IMR-90 (cell line): ENCODE results near the gene SKIC3. TPM values are rescaled to one million over a fixed set of nuclear protein-coding genes. Genes with fewer than 3 reads are reported as not detected.

Source experiments
- ATAC-seq: fragments of 200-7000 bp; cut with Tn5 transposase; 2 replicates; pipeline ENCODE4 v1.9.1; 2020; ENCODE audit warnings: low read depth, mild to moderate bottlenecking, moderate library complexity
- BruUV-seq: library from RNA; stranded (reverse); fragments of 400-500 nt; replicated peaks from 2 replicates; lab custom pipeline; 2021; lab: Mats Ljungman, UMichigan
- CTCF ChIA-PET: fragments of 300-600 bp; formaldehyde crosslinking; extraction: SDS; loops from one replicate; lab custom pipeline; 2021; ENCODE audit warnings: antibody characterized with exemption; lab: Yijun Ruan, JAX
- POLR2A ChIA-PET: fragments of 300-600 bp; sonication (Branson Sonifier 250); formaldehyde crosslinking; loops from one replicate; lab custom pipeline; 2022; ENCODE audit warnings: antibody characterized with exemption; ENCODE audit not compliant: unreplicated experiment; lab: Charles Lee
- DNase-seq: peaks from one replicate; pipeline ENCODE4 v3.0.0; 2013
- H2AFZ ChIP-seq: replicated peaks from 2 replicates; pipeline ENCODE3; 2013; ENCODE audit warnings: low read length, mild to moderate bottlenecking; ENCODE audit not compliant: poor library complexity
- H2AK5ac ChIP-seq: 2 replicates; pipeline ENCODE4 v1.6.1; 2013; ENCODE audit warnings: low read depth, low read length, inconsistent platforms
- H2AK9ac ChIP-seq: replicated peaks from 2 replicates; pipeline ENCODE3; 2013; ENCODE audit warnings: mild to moderate bottlenecking, low read depth, low read length, moderate library complexity; ENCODE audit not compliant: poor library complexity
- H2BK120ac ChIP-seq: 2 replicates; pipeline ENCODE4 v1.6.1; 2013; ENCODE audit warnings: low read depth, low read length, inconsistent platforms
- H2BK15ac ChIP-seq: 3 replicates; pipeline ENCODE4 v1.6.1; 2013; ENCODE audit warnings: low read depth, low read length, inconsistent platforms
- H2BK20ac ChIP-seq: 2 replicates; pipeline ENCODE4 v1.6.1; 2013; ENCODE audit warnings: low read depth, mild to moderate bottlenecking, inconsistent platforms, low read length, moderate library complexity
- H2BK5ac ChIP-seq: 2 replicates; pipeline ENCODE4 v1.6.1; 2013; ENCODE audit warnings: mild to moderate bottlenecking, low read depth, low read length, inconsistent platforms; ENCODE audit not compliant: poor library complexity, severe bottlenecking
- H3K14ac ChIP-seq: replicated peaks from 2 replicates; pipeline ENCODE4 v1.6.1; 2013; ENCODE audit warnings: low read depth, low read length, inconsistent platforms
- H3K18ac ChIP-seq: 2 replicates; pipeline ENCODE4 v1.6.1; 2013; ENCODE audit warnings: low read depth, low read length, control low read depth
- H3K23ac ChIP-seq: 2 replicates; pipeline ENCODE4 v1.6.1; 2013; ENCODE audit warnings: low read depth, low read length, inconsistent platforms
- H3K27ac ChIP-seq: 2 replicates; pipeline ENCODE4 v1.5.1; 2013; ENCODE audit warnings: mild to moderate bottlenecking, control low read depth, low read length; ENCODE audit not compliant: insufficient read depth
- H3K27me3 ChIP-seq: 2 replicates; pipeline ENCODE4 v1.6.1; 2013; ENCODE audit warnings: low read length; ENCODE audit not compliant: control insufficient read depth, insufficient read depth
- H3K36me3 ChIP-seq: 2 replicates; pipeline ENCODE4 v1.6.1; 2013; ENCODE audit warnings: low read length, mixed read lengths; ENCODE audit not compliant: control insufficient read depth, insufficient read depth
- H3K4ac ChIP-seq: 2 replicates; pipeline ENCODE4 v1.6.1; 2013; ENCODE audit warnings: low read depth, low read length, inconsistent platforms
- H3K4me1 ChIP-seq: 2 replicates; pipeline ENCODE4 v1.6.1; 2013; ENCODE audit warnings: low read length, mixed read lengths; ENCODE audit not compliant: control insufficient read depth, insufficient read depth
- H3K4me2 ChIP-seq: 2 replicates; pipeline ENCODE4 v1.6.1; 2013; ENCODE audit warnings: low read depth, mild to moderate bottlenecking, control low read depth, low read length, moderate library complexity
- H3K4me3 ChIP-seq: 2 replicates; pipeline ENCODE4 v1.5.1; 2013; ENCODE audit warnings: low read depth, mild to moderate bottlenecking, control low read depth, low read length, moderate library complexity; ENCODE audit not compliant: insufficient read depth
- H3K56ac ChIP-seq: 2 replicates; pipeline ENCODE4 v1.6.1; 2013; ENCODE audit warnings: low read length, inconsistent platforms; ENCODE audit not compliant: insufficient read depth; ENCODE audit errors: extremely low read depth
- H3K79me1 ChIP-seq, 2 experiments: 2 replicates each; pipeline ENCODE4 v1.6.1; 2013; ENCODE audit warnings: low read length in 2 of 2, inconsistent platforms in 1 of 2, low read depth in 1 of 2
- H3K9ac ChIP-seq: 2 replicates; pipeline ENCODE4 v1.6.1; 2013; ENCODE audit warnings: low read depth, low read length, control low read depth
- H3K9me1 ChIP-seq: 2 replicates; pipeline ENCODE4 v1.6.1; 2013; ENCODE audit warnings: low read length, inconsistent platforms; ENCODE audit not compliant: insufficient read depth
- H3K9me3 ChIP-seq: 2 replicates; pipeline ENCODE4 v1.6.1; 2013; ENCODE audit warnings: low read length; ENCODE audit not compliant: control insufficient read depth, insufficient read depth
- H4K20me1 ChIP-seq: 2 replicates; pipeline ENCODE4 v1.6.1; 2013; ENCODE audit warnings: low read length, inconsistent platforms; ENCODE audit not compliant: insufficient read depth
- H4K5ac ChIP-seq: 2 replicates; pipeline ENCODE4 v1.6.1; 2013; ENCODE audit warnings: mild to moderate bottlenecking, low read depth, low read length, control low read depth
- H4K8ac ChIP-seq, 2 experiments: 2 replicates each; pipeline ENCODE4 v1.6.1; 2013; ENCODE audit warnings: low read depth in 2 of 2, low read length in 2 of 2, control low read depth in 1 of 2, inconsistent platforms in 1 of 2
- H4K91ac ChIP-seq: 2 replicates; pipeline ENCODE4 v1.6.1; 2013; ENCODE audit warnings: low read depth, low read length, inconsistent platforms; ENCODE audit not compliant: insufficient read depth
- MXI1 ChIP-seq: IDR thresholded peaks from 2 replicates; pipeline ENCODE4 v1.6.1; 2012; ENCODE audit warnings: low read depth, mild to moderate bottlenecking, low read length, moderate library complexity, borderline replicate concordance
- RCOR1 ChIP-seq: IDR thresholded peaks from 2 replicates; pipeline ENCODE4 v1.6.1; 2012; ENCODE audit warnings: mild to moderate bottlenecking, low read length, improper control_type of control experiment; ENCODE audit not compliant: insufficient replicate concordance
- USF2 ChIP-seq: fragments of 150-350 bp; IDR thresholded peaks from 2 replicates; pipeline ENCODE4 v1.6.1; 2017; ENCODE audit warnings: mild to moderate bottlenecking, antibody characterized with exemption, low read length, low read depth
- WGBS, 2 experiments: methylation state at CpG; one replicate each; pipeline versions ENCODE4 v1.1.5 to v1.1.7; 2013; ENCODE audit warnings: missing lambda C conversion rate in 2 of 2; ENCODE audit not compliant: insufficient read length in 1 of 2; ENCODE audit errors: extremely low coverage in 2 of 2; 5-methylcytosine and 5-hydroxymethylcytosine counted together
- dilution Hi-C: fragments of 300-500 bp; cut with HindIII; formaldehyde crosslinking; loops from one replicate; pipeline ENCODE4 v1.14.3; 2018; ENCODE audit warnings: low sequenced_read_pairs; ENCODE audit not compliant: unreplicated experiment
- in situ Hi-C: fragments of 300-500 bp; cut with MboI; formaldehyde crosslinking; loops from 3 replicates; pipeline ENCODE4 v1.14.3; 2019; ENCODE audit warnings: low sequenced_read_pairs, inconsistent platforms, mixed read lengths
- intact Hi-C: fragments of 100-400 bp; cut with micrococcal nuclease; formaldehyde crosslinking; loops from 2 replicates; pipeline ENCODE4 v1.10.0; 2022
- polyA plus RNA-seq, 3 experiments: library from polyadenylated mRNA; depleted of rRNA; stranded (reverse); fragments of >200 nt; gene quantifications; 2 replicates each; pipeline ENCODE4 v1.2.3, GENCODE V29; 2012; ENCODE audit warnings: low replicate concordance in 1 of 3
- total RNA-seq: library from RNA; depleted of rRNA; stranded (reverse); fragments of >200 nt; gene quantifications from 2 replicates; pipeline ENCODE4 v1.2.3, GENCODE V29; 2012

Gene SKIC3
- total and polyA plus RNA-seq, 2 of the 4 experiments (the other 2 are of a cell fraction) = 47.1 to 145 TPM

GRCh38 chr5:95520206-95520605 lies 34.6 kb downstream of the SKIC3 start:
- Histone ChIP-seq H2BK20ac (no peak overlapping the region), H3K18ac (no peak overlapping the region), H3K4me1 (no peaks in the 10 kb centered on the region), H3K36me3 (peaks cover 13% of the 10 kb centered on the region), H3K27me3 (no peaks in the 10 kb centered on the region), H3K79me1 (peaks cover 0 to 7% of the 10 kb centered on the region in 2 experiments; a peak in 2 of 4 replicates), H4K91ac (no peak overlapping the region), H2AK9ac (no peak overlapping the region), H3K4ac (no peak overlapping the region), H2AFZ (no peak overlapping the region), H3K56ac (no peak overlapping the region), H4K20me1 (no peaks in the 10 kb centered on the region), H4K5ac (no peak overlapping the region), H3K4me3 (no peak overlapping the region), H2BK5ac (no peak overlapping the region), H3K9me1 (peaks cover 3% of the 10 kb centered on the region; the same call in 1 of the 2 replicates), H3K4me2 (no peak overlapping the region), H4K8ac (no peak overlapping the region), H2BK120ac (no peak overlapping the region), H2AK5ac (no peak overlapping the region), H2BK15ac (no peak overlapping the region), H3K9ac (no peak overlapping the region), H3K27ac (no peak overlapping the region), H3K9me3 (no peaks in the 10 kb centered on the region), H3K23ac (no peak overlapping the region), H3K14ac (no peak overlapping the region)
- ChIA-PET POLR2A (no interaction called here), CTCF (no interaction called here)
- no CpG with 5 or more reads among the region's 1 CpG for WGBS, 2 experiments
- no TSS peak for BruUV-seq
- TF ChIP-seq MXI1 (no peak), USF2 (no peak), RCOR1 (no peak)
- ATAC-seq (no peak), DNase-seq (no peak)
- in situ Hi-C loops = no loop called here
- dilution Hi-C loops = no loop called here
- intact Hi-C loops = no loop called here
